Mesenchymal stem cell (in vitro differentiated cells and primary cell): ENCODE measurements around the gene MEX3D. TPM values are rescaled to one million over a fixed set of nuclear protein-coding genes. Genes with fewer than 3 reads are reported as not detected.

Source experiments
- small RNA-seq: library from polyadenylated mRNA; stranded (forward); fragments of <200 nt; extraction: miRNeasy Mini kit (QIAGEN cat#:217004); gene quantifications from one replicate; pipeline ENCODE3, GENCODE V24; 2013; ENCODE audit warnings: low read depth

The MEX3D gene

Small RNAs within 50 kb of the gene (small RNA-seq; reads per million reads assigned to genes)
- not detected for gene AC005943.2
- not detected for gene RN7SL477P
- gene RNU6-1223P = not detected
